Panc1 (cell line): ENCODE measurements around the gene ZNRF3. TPM values are rescaled to one million over a fixed set of nuclear protein-coding genes. Genes with fewer than 3 reads are reported as not detected.

Experiments used
- ATAC-seq: fragments of 200-7000 bp; cut with Tn5 transposase; 2 replicates; pipeline ENCODE4 v1.9.1; 2020; ENCODE audit warnings: mild to moderate bottlenecking, moderate library complexity
- BruUV-seq: library from RNA; stranded (reverse); fragments of 400-500 nt; replicated peaks from 2 replicates; lab custom pipeline; 2021; lab: Mats Ljungman, UMichigan
- CTCF ChIA-PET: fragments of 300-600 bp; sonication (Branson Sonifier 250); formaldehyde crosslinking; loops from one replicate; lab custom pipeline; 2022; ENCODE audit warnings: antibody characterized with exemption; lab: Charles Lee
- POLR2A ChIA-PET: fragments of 300-600 bp; sonication (Branson Sonifier 250); formaldehyde crosslinking; loops from one replicate; lab custom pipeline; 2022; ENCODE audit warnings: antibody characterized with exemption; lab: Charles Lee
- DNase-seq: peaks from one replicate; pipeline ENCODE4 v3.0.0-alpha.2; 2010; ENCODE audit warnings: low read depth, low spot score
- H3K27ac ChIP-seq: 2 replicates; pipeline ENCODE4 v1.5.1; 2011; ENCODE audit warnings: mild to moderate bottlenecking, low read length, inconsistent platforms
- H3K27me3 ChIP-seq: fragments of 200-500 bp; sonication (Bioruptor generic); 2 replicates; pipeline ENCODE4 v1.6.0; 2014; ENCODE audit warnings: low read length, inconsistent platforms; ENCODE audit not compliant: control insufficient read depth, insufficient read depth
- H3K36me3 ChIP-seq: fragments of 200-500 bp; sonication (Bioruptor generic); 2 replicates; pipeline ENCODE4 v1.5.1; 2014; ENCODE audit warnings: inconsistent platforms, mild to moderate bottlenecking, low read length, moderate library complexity; ENCODE audit not compliant: control insufficient read depth, insufficient read depth
- H3K4me1 ChIP-seq: 2 replicates; pipeline ENCODE4 v1.5.1; 2011; ENCODE audit warnings: inconsistent platforms, mild to moderate bottlenecking, low read length, moderate library complexity; ENCODE audit not compliant: control insufficient read depth, insufficient read depth
- H3K4me3 ChIP-seq, 2 experiments: 2 replicates each; pipeline ENCODE4 v1.5.1; 2011 to 2012; ENCODE audit warnings: low read depth in 2 of 2, low read length in 2 of 2, mild to moderate bottlenecking in 2 of 2, inconsistent platforms in 1 of 2, moderate library complexity in 1 of 2
- H3K9me3 ChIP-seq: fragments of 200-500 bp; sonication (Bioruptor generic); 2 replicates; pipeline ENCODE4 v1.5.1; 2014; ENCODE audit warnings: low read depth, mild to moderate bottlenecking, inconsistent platforms, low read length, moderate library complexity; ENCODE audit not compliant: control insufficient read depth, insufficient read depth
- POLR2AphosphoS5 ChIP-seq: IDR thresholded peaks from 2 replicates; pipeline ENCODE4 v1.6.1; 2012; ENCODE audit warnings: mild to moderate bottlenecking, low read depth, low read length, moderate library complexity
- SIN3A ChIP-seq: IDR thresholded peaks from 2 replicates; pipeline ENCODE4 v1.6.1; 2012; ENCODE audit warnings: low read depth, mild to moderate bottlenecking, low read length, moderate library complexity, borderline replicate concordance; ENCODE audit not compliant: insufficient read depth
- TCF7L2 ChIP-seq: IDR thresholded peaks from 2 replicates; pipeline ENCODE4 v1.6.1; 2011; ENCODE audit warnings: mild to moderate bottlenecking, low read depth, low read length, inconsistent platforms
- in situ Hi-C: cut with HindIII; loops from 2 replicates; pipeline ENCODE4 v1.10.0; 2016; ENCODE audit warnings: low sequenced_read_pairs, low pct_unique_long_range_greater_than_20kb
- intact Hi-C: fragments of 100-400 bp; cut with micrococcal nuclease; formaldehyde crosslinking; loops from one replicate; pipeline ENCODE4 v1.10.0; 2022; ENCODE audit not compliant: unreplicated experiment
- total RNA-seq: library from RNA; stranded (reverse); gene quantifications from one replicate; pipeline ENCODE4 v1.2.1, GENCODE V29; 2021; ENCODE audit not compliant: unreplicated experiment
- TF ChIP-seq, protein P1 (sequence below), 2 experiments: IDR thresholded peaks; 2 replicates each; pipeline ENCODE4 v1.6.1; 2011 to 2012; ENCODE audit warnings: low read depth in 2 of 2, control low read depth in 1 of 2, low read length in 1 of 2, mild to moderate bottlenecking in 1 of 2, moderate library complexity in 1 of 2; ENCODE audit not compliant: insufficient read depth in 1 of 2
- TF ChIP-seq, protein P2 (sequence below): fragments of 450-650 bp; IDR thresholded peaks from 2 replicates; pipeline ENCODE4 v1.5.1; 2017; ENCODE audit warnings: mild to moderate bottlenecking

The ZNRF3 gene
- total RNA-seq, 1 experiment from 2014 or later = 7.3 TPM

DNA sequence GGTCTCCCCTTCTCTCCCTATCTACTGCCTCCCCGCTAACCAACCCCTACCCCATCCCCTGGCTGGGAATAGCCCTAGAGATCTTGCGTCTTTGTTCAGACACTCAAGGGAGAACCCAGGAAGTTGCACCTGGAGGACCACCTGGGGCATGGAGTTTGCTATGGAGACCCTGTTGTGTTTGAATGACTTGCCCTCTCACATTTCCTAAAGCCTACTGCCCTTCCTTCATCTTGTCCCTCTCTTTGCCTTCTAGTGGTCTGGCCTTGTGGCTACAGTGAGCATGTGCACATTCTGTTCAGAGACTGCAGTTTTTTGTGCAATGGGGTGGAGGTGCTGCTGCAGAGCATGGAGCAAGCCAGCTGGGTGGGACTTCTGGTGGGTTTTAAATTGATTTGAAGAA is 42.5 kb downstream of the ZNRF3 start:
- no peak for ATAC-seq
- no peak for DNase-seq
- TF ChIP-seq TCF7L2 (no peak), POLR2AphosphoS5 (no peak), SIN3A (no peak)
- TF ChIP-seq, protein P1, sequence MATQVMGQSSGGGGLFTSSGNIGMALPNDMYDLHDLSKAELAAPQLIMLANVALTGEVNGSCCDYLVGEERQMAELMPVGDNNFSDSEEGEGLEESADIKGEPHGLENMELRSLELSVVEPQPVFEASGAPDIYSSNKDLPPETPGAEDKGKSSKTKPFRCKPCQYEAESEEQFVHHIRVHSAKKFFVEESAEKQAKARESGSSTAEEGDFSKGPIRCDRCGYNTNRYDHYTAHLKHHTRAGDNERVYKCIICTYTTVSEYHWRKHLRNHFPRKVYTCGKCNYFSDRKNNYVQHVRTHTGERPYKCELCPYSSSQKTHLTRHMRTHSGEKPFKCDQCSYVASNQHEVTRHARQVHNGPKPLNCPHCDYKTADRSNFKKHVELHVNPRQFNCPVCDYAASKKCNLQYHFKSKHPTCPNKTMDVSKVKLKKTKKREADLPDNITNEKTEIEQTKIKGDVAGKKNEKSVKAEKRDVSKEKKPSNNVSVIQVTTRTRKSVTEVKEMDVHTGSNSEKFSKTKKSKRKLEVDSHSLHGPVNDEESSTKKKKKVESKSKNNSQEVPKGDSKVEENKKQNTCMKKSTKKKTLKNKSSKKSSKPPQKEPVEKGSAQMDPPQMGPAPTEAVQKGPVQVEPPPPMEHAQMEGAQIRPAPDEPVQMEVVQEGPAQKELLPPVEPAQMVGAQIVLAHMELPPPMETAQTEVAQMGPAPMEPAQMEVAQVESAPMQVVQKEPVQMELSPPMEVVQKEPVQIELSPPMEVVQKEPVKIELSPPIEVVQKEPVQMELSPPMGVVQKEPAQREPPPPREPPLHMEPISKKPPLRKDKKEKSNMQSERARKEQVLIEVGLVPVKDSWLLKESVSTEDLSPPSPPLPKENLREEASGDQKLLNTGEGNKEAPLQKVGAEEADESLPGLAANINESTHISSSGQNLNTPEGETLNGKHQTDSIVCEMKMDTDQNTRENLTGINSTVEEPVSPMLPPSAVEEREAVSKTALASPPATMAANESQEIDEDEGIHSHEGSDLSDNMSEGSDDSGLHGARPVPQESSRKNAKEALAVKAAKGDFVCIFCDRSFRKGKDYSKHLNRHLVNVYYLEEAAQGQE (IDR thresholded peaks at IDR 0.05; ENCODE audit: insufficient read depth in 1 of 2, low read depth in 2 of 2, low read length in 1 of 2) = no peak
- TF ChIP-seq, protein P2, sequence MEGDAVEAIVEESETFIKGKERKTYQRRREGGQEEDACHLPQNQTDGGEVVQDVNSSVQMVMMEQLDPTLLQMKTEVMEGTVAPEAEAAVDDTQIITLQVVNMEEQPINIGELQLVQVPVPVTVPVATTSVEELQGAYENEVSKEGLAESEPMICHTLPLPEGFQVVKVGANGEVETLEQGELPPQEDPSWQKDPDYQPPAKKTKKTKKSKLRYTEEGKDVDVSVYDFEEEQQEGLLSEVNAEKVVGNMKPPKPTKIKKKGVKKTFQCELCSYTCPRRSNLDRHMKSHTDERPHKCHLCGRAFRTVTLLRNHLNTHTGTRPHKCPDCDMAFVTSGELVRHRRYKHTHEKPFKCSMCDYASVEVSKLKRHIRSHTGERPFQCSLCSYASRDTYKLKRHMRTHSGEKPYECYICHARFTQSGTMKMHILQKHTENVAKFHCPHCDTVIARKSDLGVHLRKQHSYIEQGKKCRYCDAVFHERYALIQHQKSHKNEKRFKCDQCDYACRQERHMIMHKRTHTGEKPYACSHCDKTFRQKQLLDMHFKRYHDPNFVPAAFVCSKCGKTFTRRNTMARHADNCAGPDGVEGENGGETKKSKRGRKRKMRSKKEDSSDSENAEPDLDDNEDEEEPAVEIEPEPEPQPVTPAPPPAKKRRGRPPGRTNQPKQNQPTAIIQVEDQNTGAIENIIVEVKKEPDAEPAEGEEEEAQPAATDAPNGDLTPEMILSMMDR = no peak
- intact Hi-C loops = no loop called here
- Histone ChIP-seq H3K36me3 (no peaks in the 10 kb centered on the region), H3K27me3 (no peaks in the 10 kb centered on the region), H3K27ac (no peak overlapping the region), H3K4me1 (no peaks in the 10 kb centered on the region), H3K4me3 (no peak overlapping the region), H3K9me3 (no peaks in the 10 kb centered on the region)
- in situ Hi-C loops = no loop called here
- no TSS peak for BruUV-seq
- ChIA-PET CTCF (no interaction called here), POLR2A (interaction anchor here (0.6 to 0.7 kb wide), 2 partner anchors 153 to 180 kb away, joined by 3 to 6 read pairs; no protein-coding TSS in a partner anchor)

DNA sequence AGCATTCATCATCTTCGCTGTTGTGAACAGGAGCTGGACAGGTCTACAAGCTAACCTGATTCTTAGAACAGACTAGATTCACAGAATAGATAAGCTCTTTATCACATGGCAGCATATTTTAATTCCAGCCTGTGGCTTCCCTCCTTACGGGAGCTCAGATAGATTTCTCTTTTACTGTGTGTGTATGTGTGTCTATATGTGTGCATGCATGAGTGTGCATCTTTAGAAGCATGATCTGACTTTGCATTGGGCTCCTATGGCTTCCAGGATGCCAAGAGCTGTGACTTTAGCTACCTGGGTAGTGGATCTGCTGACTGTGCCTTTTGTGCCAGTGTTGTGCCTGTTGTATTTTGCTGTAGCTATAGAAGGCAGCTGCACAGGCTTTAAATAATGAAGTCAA is 44.3 kb downstream of the ZNRF3 start:
- no peak overlapping the region for H3K4me3 ChIP-seq
- no peaks in the 10 kb centered on the region for H3K4me1 ChIP-seq
- H3K36me3 ChIP-seq = no peaks in the 10 kb centered on the region
- H3K27ac ChIP-seq = no peak overlapping the region
- no peaks in the 10 kb centered on the region for H3K27me3 ChIP-seq
- H3K9me3 ChIP-seq = no peaks in the 10 kb centered on the region
- CTCF ChIA-PET = no interaction called here
- no peak for ATAC-seq
- DNase-seq = no peak
- BruUV-seq = no TSS peak
- intact Hi-C loops = no loop called here
- POLR2A ChIA-PET = no interaction called here
- TF ChIP-seq, protein P1 (IDR thresholded peaks at IDR 0.05; ENCODE audit: insufficient read depth in 1 of 2, low read depth in 2 of 2, low read length in 1 of 2) = no peak
- TF ChIP-seq TCF7L2 = no peak
- TF ChIP-seq, protein P2 = no peak
- TF ChIP-seq POLR2AphosphoS5 = no peak
- no peak for TF ChIP-seq SIN3A
- in situ Hi-C loops = no loop called here
